ENCODE measurements around the gene PQBP1.

Gene PQBP1

DNA sequence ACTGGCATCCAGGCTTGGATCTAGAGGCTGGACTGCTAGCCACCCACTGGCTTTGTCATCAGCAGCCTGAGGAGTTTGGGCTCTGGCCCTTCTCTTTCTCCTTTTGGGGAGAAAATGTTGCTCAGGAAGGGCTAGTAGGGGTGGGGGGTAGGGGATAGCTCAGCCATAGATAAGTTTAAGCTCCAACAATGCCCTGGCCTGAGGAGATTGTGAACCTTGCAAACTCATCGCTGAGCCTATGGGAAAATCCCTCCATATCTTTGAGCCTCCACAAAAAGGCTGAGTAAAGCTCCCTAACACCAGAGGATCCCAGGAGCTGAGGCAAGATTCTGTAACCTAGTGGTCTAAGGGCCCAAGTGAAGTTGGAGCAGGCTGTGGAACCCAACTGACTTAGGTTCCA, 50.9 kb downstream of the PQBP1 start:
- DNase-seq (ENCODE audit: low read depth) = no peak
- TF ChIP-seq, protein P1, sequence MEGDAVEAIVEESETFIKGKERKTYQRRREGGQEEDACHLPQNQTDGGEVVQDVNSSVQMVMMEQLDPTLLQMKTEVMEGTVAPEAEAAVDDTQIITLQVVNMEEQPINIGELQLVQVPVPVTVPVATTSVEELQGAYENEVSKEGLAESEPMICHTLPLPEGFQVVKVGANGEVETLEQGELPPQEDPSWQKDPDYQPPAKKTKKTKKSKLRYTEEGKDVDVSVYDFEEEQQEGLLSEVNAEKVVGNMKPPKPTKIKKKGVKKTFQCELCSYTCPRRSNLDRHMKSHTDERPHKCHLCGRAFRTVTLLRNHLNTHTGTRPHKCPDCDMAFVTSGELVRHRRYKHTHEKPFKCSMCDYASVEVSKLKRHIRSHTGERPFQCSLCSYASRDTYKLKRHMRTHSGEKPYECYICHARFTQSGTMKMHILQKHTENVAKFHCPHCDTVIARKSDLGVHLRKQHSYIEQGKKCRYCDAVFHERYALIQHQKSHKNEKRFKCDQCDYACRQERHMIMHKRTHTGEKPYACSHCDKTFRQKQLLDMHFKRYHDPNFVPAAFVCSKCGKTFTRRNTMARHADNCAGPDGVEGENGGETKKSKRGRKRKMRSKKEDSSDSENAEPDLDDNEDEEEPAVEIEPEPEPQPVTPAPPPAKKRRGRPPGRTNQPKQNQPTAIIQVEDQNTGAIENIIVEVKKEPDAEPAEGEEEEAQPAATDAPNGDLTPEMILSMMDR (conservative IDR thresholded peaks at IDR 0.05; ENCODE audit: low read depth, low read length) = no peak

More for the DNA sequence above, 50.9 kb downstream of the PQBP1 start:
- H3K4me3 ChIP-seq (ENCODE audit: low read length) = no peak overlapping the region
